Right ventricle myocardium superior (tissue), 1 donor: ENCODE measurements around the gene TASOR2. TPM values are rescaled to one million over a fixed set of nuclear protein-coding genes. Genes with fewer than 3 reads are reported as not detected.

Experiments
- ATAC-seq: fragments of 200-7000 bp; cut with Tn5 transposase; one replicate; pipeline ENCODE4 v1.9.1; 2020; ENCODE audit warnings: mild to moderate bottlenecking; ENCODE audit not compliant: poor library complexity
- DNase-seq: peaks from one replicate; pipeline ENCODE4 v3.0.0-alpha.2; 2020
- intact Hi-C: fragments of 100-400 bp; cut with DNase I; formaldehyde crosslinking; loops from one replicate; pipeline ENCODE4 v1.11.2; 2022
- total RNA-seq: library from RNA; stranded (reverse); fragmentation: NEBNext Ultra II Directional; extraction: Animal tissue kit (Norgen Biotek cat#: 25700); gene quantifications from one replicate; pipeline ENCODE4 v1.2.1, GENCODE V29; 2021
- donor health status: DM: no; HTN: yes; CAD: no; lungs with severe emphysema.

Gene TASOR2
- total RNA-seq, 1 donor from 2014 or later = 35.8 TPM

DNA sequence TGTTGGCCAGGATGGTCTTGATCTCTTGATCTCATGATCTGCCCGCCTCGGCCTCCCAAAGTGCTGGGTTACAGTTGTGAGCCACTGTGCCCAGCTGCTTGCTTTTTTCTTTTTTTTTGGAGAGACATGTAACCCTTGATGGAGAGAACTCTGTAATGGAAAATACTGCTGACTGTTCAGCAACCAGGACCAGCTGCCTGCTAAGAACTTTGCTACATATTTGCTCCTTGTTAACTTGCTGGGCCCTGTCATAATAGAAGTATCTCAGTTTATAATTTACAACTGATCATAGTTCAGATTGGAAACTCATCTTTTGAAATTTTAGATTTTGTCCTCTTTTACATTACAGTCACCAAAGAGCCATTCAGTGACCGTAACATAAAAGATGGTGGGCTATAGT lies 34.9 kb downstream of the TASOR2 start:
- intact Hi-C loops = no loop called here
- ATAC-seq = no peak
- no peak for DNase-seq

DNA sequence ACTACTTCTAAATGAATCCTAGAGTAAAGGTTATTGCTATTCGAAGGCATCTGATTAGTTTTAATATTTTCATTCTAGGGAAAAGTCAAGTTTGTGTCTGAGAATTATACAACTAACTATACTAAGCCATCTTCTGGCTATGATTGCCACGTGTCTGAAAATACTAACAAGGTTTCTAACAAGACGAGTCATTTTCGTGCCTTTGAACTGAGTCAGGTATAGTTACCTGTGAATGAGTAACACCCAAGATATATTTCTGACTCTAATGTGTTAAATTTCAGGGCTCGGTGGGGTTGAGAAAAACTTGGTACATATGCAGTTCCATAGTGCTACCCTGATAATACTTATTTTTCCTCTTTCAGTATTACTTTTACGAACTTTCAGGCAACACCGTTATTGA lies 35.5 kb downstream of the TASOR2 start:
- no peak for ATAC-seq
- intact Hi-C loops = no loop called here
- no peak for DNase-seq

DNA sequence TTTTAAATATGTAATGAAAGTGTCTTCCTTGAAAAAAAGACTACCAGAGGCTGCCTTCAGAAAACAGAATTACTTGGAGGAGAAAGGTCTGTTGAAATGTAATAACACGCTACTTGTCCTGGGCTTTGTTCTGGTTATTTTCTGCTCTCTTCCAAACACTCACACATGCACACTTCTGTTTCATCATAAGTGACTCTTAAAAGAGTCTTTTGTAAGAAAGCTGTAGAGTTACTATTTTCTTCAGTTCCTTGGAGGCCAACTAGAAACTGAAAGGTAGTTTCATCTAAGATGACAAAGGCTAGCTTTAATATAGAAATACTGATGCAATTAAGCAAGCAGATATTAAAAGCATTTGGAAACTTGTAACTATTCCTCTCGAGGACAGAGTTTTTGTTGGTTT lies 39.1 kb downstream of the TASOR2 start:
- DNase-seq = no peak
- ATAC-seq = no peak
- intact Hi-C loops = no loop called here

DNA sequence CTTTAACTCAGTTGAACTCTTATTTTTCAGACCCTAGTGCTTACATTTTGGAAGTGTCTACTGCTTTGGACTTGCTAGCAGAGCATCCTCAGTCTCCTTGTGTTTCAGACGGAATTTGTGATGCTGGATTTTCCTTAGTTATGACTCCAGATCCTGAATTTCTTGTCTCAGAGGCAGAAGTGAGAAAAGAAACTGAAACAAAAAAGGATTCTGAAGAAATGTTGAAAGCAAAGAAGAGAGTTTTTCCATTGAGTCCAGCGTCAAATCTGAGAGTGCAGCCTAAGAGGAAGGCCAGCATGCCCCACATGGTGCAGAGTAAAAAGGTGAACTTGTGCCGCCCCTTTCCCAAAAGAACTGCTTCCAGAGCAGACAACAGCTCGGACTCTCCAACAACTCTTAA lies 46.1 kb downstream of the TASOR2 start:
- ATAC-seq (no peak), DNase-seq (no peak)
- intact Hi-C loops = no loop called here

DNA sequence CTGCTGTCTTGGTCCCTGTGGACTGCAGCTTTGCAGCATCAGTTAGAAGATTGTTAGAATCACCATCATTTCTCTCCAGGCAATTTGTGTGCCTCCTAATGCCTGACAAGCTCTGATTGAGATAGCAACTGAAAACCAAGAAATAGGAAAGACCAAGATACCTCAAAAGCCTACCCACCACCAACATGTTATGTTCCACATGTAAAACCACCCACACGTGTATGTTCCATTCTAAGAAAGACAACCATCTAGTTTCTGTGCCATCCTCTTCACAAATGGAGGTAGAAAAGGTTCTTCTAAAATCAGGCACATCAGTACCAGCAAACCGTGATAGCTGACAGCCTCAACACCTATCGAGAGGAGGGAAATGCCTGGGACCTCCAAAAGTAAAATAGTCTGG lies 46.9 kb downstream of the TASOR2 start:
- no peak for ATAC-seq
- intact Hi-C loops = no loop called here
- DNase-seq = no peak

DNA sequence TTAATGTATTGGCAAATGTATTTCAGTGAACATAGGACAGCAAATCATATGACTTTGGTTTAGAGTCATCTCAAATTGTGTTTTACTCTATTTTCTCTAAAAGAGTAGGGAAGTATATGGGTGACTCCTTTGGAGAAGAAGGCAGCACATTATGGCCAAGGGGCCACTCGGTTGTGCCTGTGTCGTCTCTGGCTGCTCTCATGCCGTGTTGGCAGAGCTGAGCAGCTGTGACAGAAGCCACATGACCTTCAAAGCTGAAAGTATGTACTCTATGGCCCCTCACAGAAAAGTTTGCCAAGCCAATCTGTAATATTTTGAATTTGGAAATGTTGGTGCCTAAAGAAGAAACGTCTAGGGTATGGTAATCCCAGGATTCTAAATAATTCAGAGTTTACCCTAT lies 47.5 kb downstream of the TASOR2 start:
- intact Hi-C loops = no loop called here
- ATAC-seq (peak; percentile 91), DNase-seq (peak; percentile 54)

Other genes with a start within 250 kb of the TASOR2 start
- not detected for gene CALML5, start 185.3 kb upstream of the TASOR2 start, total RNA-seq
- gene CALML3, start 159.9 kb upstream of the TASOR2 start, total RNA-seq = not detected
- gene ASB13, start 18.2 kb upstream of the TASOR2 start, total RNA-seq = 15.2 TPM
- 101 TPM for gene GDI2, start 128.6 kb downstream of the TASOR2 start, total RNA-seq
- 2.4 TPM for gene ANKRD16, start 205.1 kb downstream of the TASOR2 start, total RNA-seq
- 83.0 TPM for gene FBH1, start 205.4 kb downstream of the TASOR2 start, total RNA-seq